HG02610 (cell line): ENCODE measurements around the gene OTUD7B.
A peak's percentile ranks its signal among the peaks of the same experiment; 100 is the strongest.

Experiments
- ATAC-seq: cut with Tn5 transposase; IDR thresholded peaks from one replicate; pipeline ENCODE4 v1.9.1; 2021; ENCODE audit warnings: mild to moderate bottlenecking, moderate library complexity; ENCODE audit not compliant: unreplicated experiment

The OTUD7B gene

DNA sequence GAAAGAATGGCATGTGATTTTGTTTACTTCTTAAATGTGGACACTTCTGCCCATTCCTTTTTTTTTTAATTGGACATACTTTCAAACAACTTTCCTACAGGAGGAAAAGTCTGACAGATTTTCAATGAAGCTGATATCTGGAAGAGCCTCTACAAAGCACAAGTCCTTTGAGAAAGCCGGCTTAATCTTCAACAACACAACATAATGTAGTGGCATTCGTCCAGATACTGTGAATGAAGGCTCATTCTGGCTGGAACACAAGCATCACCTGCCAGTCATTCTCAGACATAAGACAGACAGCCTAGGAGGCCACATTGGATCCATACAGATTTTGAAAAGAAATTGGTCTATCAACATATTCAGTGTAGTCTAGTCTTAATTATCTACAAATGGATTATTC, 4.9 kb downstream of the OTUD7B start:
- no peak for ATAC-seq

DNA sequence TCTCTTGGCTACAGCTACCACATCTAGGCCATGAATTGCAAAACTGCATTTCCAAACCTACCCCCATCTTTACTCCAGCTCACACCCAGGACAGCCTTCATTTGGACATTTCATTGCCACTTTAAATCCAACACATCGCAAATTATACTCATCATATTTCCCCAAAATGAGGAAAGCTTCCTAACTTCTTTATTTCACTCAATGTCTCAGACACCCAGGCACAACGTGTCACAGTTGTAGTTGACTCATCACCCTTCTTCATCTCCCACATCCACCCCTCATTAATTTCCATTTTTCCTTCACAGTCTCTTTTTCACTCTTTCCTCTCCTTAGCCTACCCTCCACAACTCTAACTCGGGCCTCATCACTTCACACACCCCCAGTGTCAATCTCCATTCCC, 6.7 kb downstream of the OTUD7B start:
- no peak for ATAC-seq

DNA sequence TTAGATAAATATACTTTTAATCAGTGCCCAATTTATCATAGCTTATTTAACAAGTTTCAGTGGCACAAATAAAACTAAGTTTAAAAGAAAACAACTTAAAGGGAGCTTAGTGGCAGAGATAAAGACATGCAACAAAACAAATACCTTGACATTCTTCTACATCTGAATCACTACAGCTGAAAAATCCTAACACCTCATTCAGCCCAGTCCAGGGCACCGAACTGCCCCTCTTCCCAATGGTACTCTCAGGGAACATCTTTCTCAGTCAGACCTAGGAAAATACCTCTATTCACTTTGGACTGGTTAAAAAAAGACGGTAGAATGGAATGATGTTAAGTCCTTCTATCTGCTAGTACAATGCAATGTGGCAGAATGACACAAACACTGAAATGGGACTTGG, 8.3 kb downstream of the OTUD7B start:
- no peak for ATAC-seq

DNA sequence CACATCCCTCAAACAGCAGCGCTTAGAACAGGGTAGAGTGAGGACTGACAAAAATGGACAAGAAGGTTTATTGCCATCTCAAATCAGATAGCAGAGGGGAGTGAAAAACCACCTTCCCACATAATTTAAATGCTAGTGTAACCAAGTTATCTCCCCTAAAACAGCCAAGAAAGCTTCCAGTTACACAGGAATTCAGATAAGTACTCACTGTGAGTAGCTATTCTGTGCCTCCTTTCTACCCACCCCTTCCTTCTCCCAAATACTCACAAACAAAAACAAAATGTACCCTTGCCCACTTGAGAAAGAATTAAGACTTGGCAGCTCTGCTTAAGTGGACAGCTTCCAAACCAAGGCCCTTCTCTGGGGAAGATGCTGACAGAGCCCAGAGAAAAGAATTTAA, 9.1 kb downstream of the OTUD7B start:
- no peak for ATAC-seq

DNA sequence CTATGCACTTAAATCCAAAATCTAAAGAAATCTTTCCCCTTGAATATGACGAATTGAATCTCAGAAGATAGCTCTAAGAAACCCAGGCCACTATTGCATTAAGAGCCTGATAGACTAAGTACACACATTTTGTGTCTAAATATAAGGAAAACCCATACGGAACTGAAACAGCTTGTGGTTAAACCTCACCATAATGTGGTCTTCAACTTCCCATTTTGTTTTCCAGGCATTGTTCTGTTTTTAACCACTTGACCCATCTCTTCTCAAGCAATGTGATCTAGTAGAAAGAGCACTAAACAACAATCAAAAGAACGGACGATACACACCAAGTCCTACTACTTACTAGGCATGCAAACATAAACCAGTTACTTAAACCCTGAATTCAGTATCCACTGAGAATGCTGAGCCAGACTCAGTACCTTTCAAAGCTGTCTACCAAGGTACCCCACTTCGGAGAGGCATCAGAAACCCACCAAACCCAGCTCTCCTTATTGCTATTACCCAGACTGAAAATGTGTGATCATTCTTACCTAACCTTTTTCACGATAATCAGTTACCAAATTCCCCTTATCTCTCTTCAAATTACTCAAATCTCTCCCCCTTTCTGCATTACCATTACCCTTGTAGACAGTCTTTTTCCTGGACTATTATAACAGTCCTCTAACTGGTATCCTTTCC, 12.8 kb downstream of the OTUD7B start:
- peak; percentile 73 for ATAC-seq

DNA sequence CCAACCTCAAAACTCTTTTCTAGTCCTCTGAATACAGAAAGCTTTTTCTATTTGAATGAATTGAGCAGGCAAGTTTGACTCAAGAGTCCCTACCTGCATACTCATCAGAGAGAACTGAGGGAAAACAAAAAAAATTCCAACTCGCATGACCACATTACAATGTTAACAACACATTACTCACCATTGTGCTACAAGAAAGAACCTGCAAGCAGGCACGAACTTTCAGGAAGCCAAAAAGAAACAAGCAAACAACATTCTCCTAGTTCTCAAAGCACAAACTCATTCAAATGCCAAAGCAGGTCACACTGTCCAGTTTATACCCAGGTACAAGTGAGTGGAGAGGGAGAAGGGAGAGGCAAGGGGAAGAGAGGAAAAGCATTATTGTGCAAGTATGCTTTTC, 14.6 kb downstream of the OTUD7B start:
- ATAC-seq, result peak; percentile 48

DNA sequence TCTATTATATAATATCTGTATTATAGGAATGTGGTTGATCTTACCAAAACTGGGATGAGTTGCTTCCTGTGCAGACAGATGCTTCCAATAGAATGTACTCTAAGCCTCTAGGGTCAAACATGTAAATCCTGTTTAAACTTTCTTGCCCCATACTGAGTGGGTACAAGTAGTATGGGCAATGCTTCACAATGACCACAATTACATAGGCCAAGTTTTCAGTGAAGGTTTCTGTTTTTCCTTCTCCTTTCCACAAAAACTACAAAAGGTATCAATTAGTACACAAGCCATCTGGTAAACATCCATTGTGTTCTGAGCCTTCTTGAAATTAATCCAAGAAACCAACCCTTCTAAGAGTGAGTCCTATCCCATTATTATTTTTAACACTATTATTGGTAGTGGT, 16.8 kb downstream of the OTUD7B start:
- ATAC-seq, result no peak

DNA sequence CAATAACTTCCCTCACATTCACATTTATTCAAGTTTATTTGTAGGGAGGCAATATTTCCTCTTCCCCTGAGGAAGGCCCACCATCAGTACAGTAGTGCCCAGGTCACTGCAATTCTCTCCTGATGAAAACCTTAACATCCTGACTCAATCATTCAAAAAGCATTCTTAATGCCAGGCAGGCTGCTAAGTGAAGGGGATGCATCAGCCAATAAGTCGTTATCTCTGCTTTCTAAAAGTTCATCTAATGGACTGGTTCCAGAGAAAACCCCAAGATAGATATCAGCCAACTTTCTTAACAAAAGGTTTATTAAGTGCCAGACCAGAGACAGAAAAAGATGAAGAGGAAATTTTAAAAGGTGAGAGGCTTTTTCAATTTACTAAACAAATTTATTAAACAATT, 17.3 kb downstream of the OTUD7B start:
- ATAC-seq, result no peak

DNA sequence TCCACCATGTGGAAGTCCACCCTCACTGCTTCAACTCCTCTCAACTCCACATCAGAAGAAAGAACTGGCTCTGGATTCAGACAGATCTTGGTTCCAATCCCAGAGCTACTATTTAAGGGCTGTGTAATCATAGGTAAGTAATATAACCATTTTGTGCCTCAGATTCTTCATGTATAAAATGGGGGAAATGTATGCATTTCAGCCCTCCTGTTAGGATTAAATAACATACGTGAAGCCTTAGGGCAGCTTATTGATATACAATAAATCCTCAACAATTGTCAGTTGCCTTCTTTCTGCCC, 23.3 kb downstream of the OTUD7B start:
- ATAC-seq, result no peak

DNA sequence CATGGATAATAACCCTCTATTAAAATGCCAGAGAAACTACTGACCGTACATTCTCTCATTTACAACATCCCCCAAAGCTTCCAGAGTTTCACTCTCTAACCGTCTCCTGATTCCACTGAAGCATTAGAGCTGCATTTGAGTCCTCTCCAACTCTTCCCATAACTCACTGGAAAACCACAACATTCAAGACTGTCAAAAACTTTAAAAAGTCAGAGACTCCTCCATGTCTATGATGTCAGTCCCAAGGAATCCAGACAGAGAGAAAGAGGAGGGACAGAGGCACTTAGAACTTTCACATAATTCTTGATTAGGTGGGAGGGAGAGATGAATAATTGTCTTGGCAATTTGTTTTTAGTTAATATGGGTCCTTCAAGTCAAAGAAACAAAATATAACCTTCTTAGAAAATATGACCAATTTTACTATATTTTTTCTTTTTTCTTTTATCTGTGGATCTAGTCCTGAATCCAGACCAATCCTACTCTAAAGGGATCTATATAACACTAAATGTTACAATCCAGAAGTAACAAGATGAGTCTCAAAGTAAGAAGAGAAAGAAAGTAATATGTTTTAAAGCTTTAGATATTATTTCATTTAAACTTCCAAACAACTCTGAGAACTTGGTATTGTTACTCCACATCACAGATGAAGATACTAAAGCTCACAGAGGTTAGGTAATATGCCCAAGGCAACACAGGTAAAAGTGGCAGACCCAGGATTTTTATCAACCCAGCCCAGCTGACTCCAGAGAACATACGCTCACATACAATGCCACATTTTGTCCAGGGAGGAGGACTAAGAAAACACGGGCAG, 23.8 kb downstream of the OTUD7B start:
- no peak for ATAC-seq

DNA sequence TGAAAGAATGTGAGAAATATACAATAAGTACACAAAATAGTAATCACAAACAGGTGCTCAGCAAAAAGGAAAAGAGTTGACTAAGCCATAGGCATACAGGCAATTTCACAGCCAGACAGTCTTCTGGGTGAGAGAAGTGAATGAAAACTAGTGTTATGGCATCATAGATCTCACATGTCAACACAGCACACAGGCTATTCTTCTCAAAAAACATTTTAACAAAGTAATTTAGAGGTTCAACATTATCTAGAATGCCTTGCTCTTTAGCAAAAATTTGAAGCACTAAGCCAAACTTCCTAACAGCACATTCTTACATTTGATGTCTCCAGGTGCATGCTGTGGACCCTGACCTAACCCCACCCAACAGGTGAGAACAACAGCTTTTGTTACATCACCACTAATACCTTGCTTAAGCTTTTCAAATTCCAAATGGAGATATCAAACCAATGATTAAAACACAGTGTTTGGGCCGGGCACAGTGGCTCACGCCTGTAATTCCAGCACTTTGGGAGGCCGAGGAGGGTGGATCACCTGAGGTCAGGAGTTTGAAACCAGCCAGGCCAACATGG, 30.5 kb downstream of the OTUD7B start:
- no peak for ATAC-seq

DNA sequence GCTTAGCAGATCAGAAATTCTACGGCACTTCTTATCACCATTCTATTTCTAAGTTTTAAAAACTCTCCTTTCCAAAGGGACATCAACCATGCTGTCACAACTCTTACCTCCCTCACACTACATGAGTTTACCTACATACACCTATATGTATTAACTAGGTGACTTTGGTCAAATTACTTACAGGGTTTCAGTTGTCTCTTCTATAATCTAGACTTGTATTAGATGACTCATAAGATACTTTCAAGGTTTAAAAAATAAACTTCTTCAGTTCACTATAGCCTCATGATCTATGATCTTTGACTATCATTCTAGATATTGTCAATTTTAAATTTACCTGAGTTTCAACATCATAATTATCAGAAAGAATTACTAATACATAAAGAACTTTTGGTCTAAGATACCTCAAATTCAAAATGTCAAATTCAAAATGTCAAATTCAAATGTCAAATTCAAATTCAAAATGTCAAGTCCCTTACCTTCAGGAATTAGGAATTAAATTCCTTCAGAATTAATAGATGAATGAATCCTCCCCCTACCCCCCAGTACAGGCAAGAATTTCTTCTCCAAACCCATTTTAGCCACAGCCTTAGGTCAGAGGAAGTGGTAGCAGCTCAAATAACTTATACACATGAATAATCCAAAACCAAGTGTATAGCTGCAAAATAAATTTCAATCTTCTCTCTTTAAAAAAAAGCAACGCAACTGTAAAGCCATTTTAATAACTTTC, 31.1 kb downstream of the OTUD7B start:
- no peak for ATAC-seq

DNA sequence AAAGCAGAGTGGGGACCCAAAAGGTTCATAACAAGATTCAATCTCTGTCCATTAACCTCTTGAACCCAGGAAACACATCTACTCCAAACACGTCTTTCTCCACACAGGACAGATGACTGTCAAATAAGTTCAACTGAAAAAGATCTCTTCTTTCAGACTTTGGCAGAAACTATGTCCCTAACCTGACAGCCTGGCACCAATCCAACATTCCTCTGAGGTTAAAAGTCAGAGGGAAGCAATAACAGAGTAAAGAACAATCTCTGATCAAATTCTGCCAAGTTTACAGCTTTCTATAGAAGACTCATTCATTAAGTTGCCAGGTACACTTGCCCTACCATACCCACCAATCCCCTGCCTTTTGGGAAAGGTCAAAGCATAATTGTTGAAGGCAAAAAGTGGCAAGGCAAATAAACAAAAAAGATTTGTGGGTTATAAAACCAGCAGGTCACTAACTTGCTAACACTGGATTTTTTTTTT, 31.9 kb downstream of the OTUD7B start:
- ATAC-seq, result no peak

DNA sequence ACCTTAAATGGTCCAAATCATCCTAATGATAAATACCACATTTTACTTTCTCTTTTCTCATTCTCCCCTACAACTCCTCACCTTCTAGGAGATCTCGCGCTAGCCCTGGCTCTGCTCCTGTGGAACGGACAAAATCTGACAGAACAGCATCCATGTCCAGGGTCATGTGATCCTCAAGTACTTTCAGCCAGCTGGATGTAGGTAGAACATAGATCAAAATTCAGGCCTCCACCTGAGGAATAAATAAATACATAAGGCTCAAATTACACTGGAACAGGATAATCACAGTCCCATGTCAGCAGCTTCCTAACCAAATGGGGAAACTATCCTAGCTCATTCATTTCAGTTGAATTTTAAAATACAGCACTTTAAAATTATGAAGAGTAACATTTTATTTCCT, 33.2 kb downstream of the OTUD7B start:
- no peak for ATAC-seq

DNA sequence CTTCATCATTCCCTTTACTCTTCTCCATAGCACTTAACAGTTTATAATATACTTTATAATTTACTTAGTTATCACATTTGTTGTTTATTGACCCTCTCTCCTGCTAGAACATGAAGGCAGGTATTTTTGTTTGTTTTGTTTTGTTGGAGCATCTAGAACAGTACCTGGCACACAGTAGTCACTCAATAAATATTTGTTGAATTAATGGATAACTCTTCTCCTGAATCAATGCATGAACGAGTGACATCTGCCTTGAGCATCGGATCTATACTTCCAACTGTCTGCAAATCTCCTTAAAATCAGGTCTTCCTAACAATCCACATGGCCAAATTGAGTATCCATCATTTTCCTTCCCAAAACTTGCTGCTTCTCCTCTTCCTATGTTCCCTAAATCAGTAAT, 38.0 kb downstream of the OTUD7B start:
- no peak for ATAC-seq

DNA sequence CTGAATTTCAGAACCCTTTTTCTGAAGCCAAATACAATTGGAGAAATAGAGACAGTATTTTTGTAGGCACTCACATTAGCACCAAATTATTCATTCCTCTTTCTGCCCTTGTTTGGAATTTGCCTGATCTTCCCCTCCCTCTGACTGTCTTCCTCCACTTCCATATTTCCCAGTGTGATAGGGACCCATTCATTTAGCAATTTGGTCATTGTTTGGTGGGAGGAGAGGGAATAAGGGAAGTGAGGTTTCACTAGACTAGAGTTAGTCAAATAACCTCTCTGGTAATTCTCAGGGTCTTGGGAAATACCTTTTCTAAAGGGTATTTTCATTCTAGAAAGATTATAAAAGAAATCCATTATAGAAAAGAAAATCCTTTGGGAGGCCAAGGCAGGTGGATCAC, 42.9 kb downstream of the OTUD7B start:
- ATAC-seq, result no peak

DNA sequence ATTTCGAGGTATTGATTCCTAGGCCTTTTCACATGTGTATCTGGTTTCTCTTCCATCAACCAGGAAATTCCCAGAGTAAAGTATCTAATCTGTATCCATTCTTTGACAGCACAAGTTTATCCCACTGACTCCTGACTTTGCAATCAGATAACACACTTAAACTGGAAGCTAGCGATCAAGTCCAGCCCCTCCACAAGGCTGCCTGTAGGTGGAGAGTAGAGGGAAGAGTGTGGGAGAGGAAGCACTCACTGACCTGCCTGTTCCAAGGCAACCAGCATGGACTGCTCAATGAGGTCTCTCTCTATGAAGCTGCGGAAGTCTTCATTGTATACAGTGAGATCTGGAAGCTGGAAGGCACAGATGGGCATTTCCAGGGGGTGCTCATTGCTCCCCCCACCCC, 43.5 kb downstream of the OTUD7B start:
- no peak for ATAC-seq

DNA sequence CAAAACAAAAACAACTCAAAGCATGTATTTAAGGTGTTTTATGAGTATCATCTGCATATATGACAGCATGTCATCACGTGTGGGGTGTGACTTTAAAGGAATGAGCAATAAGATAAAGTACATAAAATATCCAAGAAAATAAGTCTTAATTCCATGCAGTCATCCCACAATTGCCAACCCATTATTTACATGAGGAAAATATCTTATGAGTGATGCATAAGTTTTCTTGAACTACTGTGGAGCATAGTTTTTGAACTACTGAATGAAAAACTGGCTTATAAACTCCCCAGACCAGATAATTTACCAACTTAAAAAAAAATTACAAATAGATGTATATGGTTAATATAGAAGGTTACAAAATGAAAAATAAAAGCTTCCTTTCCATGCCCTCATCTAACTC, 44.1 kb downstream of the OTUD7B start:
- ATAC-seq, result no peak

DNA sequence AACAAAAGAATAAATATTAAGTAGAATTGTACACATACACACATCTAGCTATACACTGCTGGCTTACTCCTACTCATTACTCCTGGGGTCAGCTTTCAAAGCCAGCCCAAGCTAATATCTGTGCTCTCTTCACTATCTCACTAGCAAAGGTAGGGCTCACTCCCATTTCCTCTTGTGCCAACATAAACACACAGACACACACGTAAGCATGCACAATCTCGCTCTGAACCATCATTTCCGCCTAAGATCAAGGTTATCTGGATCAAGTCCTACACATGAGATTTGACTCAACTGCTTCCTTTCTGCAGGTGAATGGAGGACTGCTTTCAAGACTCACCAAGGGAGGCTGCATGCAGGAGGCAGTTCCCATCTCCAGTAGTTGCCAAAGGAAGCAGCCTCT, 45.1 kb downstream of the OTUD7B start:
- ATAC-seq, result no peak

DNA sequence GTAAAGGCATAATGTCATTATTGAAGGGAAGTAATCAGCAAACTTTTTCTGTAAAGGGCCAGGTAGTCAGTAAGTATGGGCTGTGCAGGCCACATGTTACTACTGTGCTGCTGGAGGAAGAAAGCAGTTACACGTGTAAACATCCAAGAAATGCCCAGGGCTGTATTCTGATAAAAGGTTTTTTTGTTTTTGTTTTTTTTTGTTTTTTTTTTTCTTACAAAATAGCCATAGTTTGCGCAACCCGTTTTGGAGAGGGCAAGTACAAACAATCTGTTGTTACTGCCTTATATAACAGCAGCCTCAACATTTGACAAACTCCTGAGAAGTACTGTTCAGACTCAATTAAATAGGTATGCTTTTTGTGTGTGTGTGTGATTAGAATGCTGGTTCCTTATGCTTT, 47.2 kb downstream of the OTUD7B start:
- no peak for ATAC-seq

DNA sequence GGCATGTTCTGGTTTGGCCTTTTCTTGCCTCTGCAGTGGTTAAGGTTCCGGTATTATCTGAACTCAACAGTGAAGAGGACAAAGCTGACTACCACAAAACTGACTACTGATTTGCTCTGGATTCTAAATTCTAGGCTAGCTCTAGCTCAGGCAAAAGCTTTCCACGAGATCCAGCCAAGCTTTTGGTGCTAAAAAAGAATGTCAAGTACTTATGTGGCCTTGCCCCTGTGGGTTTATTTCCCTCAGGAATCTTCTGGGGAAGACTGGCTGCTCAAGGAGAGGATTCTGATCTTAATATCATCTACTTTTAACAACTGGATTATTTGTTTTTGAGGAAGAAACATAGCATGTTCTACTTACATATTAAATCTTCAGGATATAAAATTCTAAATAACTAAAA, 47.8 kb downstream of the OTUD7B start:
- ATAC-seq, result no peak
